NOMO-1 (cell line): ENCODE data around the gene KCNJ6.
A peak's percentile ranks its signal among the peaks of the same experiment; 100 is the strongest.
"Not testable (repeated sequence)": the region's sequence is repeated elsewhere in the genome, so short reads cannot be mapped to it uniquely, and the experiment has no call there.

Experiments used
- DNase-seq, 2 experiments: peaks; one replicate each; lab custom pipeline; 2025; ENCODE audit not compliant: unreplicated experiment in 2 of 2; lab: John Stamatoyannopoulos, UW

The KCNJ6 gene

DNA sequence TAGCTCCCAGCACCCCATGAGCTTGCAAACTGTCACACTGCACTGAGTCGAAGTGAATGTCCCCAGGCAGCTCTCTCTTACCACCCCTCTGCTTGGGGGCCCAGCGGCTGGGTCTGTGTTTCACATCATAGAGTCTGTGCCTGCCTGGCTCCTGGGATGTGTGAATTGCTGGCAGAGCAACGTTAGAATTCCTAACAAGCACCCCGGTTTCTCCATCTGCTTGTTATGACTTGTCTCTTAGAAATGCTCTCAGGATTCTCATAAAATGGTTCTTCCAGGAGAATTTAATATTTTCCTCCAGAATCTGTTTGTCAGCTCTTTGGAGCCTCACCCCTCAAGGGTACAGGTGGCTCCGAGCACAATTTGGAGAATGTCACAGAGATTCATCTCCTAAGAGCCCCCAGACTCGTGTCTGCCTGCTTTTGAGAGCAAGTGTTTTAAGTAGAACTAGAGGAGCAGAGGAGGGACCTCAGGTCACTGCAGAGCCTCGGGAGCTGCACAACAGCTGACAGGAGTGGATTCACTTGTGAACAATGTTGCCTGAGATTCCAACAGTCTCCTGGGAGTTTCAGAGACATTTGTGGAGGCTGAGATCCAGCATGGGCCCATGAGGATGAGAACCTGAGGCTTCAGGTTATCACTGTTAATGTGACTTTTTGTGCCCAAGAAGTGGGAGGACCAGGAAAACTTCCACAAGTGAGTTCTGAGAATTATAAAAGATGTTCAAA is 131.5 kb downstream of the KCNJ6 start:
- no peak for DNase-seq

GRCh38 chr21:37783016-37783415 is 133.2 kb downstream of the KCNJ6 start:
- no peak for DNase-seq

DNA sequence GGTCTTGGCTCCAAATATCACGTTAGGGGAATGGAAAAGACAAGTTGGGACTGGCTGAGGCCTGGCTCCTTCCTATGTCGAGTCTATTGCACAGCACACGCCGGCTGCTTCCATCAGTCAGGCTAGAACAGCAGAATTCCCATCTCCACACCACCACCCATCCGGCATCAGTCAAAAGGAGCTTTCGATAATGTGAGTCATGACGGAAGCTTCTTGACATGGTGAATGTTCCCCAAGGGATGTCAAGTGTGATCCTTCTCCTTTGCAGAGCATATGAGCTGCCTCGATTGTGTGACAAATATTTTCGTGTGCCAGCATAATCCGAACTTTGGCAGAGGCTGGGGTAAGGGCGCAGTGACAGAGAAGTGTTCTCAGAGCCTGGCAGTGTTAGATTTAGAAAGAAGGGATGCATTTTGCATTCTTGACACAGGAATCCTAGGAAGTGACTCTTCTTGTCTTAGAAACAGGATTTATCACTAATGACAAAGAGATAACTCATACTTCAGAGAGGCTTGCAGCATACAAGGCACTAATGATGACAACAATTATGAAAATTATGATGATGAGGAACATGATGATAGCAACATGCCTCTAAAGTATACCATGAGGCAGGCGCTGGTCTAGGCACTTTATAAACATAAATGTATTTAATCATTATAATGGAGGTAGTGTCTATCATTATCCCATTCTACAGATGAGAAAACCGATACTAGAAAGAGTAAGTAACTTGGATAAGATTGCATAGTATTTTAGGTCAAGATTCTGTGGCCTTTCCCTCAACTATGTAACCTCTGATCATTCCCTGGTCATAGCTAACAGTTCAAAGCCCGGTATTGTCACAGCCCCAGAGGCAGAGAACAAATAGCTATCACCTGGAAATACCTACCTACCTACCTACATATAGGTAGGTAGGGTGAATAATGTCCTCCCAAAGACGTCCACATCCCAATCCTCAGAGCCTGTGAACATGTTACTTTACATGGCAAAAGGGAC is 135.0 kb downstream of the KCNJ6 start:
- no peak for DNase-seq

DNA sequence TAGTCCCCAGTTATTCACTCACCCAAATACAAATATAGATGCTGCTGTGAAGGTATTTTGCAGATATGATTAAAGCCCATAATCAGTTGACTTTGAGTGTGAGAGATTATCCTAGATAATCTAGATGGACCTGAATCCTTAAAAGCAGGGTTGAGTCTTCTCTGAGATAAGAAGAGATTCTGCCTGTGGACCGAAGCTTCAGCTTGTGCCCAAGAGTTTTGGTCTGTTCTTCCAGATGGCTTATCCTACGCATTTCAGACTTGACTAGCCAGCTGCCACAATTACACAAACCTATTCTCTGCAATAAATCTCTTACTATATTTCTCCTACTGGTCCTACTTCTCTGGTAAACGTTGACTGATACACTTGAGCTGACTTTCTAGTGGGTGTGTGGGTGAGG is 145.1 kb downstream of the KCNJ6 start:
- no peak for DNase-seq

DNA sequence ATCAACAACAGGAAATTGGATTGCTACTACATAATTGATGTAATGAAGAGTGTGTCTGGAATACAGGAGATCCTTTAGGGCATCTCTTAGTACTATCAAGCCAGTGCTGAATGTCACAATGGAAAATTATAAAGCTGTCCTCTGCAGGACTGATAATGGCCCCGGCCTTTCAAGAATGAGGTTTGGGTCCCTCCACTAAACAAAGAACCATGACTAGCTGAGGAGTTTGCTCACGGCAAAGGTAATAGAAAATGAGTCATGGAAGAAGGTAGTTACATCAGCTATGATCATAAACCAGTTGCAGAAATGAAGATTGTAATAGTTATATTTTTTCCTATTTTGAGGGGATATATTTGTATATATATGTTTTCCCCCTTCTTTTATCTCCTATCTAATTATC is 145.8 kb downstream of the KCNJ6 start:
- DNase-seq, result no peak

DNA sequence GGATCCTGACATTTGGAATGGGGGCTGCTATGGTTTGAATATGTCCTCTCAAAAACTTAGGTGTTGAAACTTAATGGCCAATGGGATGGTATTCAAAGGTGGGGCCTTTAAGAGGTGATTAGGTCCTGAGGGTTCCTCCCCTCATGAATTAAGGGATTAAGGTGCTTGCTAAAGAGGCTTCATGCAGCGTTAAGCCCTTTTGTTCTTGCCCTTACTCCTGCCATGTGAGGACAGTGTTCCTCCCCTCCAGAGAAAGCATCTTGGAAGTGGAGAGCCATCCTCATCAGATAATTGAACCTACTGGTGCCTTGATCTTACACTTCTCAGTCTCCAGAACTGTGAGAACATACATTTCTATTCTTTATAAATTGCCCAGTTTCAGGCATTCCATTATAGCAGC is 146.6 kb downstream of the KCNJ6 start:
- no peak for DNase-seq

GRCh38 chr21:37767984-37768383 is 148.3 kb downstream of the KCNJ6 start:
- no peak for DNase-seq

GRCh38 chr21:37766129-37766528 is 150.1 kb downstream of the KCNJ6 start:
- no peak for DNase-seq

- DNase-seq, result no peak
Measured at GRCh38 chr21:37765221-37765900, 150.9 kb downstream of the KCNJ6 start.

DNA sequence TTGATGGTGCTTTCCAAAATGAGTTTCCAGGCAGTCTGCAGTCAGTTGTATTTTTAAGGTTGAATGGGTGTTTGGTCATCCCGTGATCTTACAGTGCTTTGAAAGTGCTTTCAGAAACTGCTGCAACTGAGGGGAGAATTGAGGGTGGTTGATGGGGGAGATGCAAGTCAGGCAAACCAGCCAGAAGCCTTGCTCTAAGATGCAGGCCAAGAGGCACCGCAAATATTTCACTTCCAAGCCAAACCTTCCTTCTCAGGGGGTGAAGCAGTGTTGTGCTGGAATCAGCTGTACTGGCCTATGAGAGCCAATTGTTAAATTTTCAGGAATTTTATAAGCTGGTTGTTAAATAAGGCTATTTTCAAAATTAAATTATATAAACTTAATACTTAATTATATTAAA is 151.6 kb downstream of the KCNJ6 start:
- no peak for DNase-seq

DNA sequence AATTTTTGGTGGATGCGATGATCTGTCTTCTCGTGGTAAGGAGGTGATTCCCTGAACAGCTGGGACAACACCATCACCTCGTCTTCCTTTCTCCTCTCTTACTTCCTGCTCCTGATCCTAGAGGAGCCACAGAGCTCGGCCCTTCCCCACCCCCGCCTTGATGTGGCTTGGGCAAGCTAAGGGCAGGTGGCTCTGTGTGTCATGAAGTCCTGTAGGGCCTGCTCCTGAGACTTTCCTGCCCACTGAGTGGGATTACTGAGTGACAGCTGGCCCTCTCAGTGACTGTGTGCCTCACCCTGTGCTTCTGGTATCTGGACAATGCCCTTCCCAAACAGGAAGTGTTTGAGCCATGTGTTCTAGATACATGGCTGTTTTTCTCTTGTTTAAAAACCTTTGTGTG is 153.0 kb downstream of the KCNJ6 start:
- no peak for DNase-seq

- no peak for DNase-seq
Measured at GRCh38 chr21:37762606-37763005, 153.7 kb downstream of the KCNJ6 start.

DNA sequence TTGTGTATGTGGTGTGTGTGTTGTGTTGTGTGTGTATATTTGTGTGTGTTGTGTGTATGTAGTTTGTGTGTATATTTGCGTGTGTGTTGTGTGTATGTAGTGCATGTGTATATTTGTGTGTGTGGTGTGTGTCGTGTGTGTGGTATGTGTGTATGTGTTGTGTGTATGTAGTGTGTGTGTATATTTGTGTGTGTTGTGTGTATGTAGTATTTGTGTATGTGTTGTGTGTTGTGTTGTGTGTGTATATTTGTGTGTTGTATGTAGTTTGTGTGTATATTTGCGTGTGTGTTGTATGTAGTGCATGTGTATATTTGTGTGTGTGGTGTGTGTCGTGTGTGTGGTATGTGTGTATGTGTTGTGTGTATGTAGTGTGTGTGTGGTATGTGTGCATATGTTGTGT is 154.9 kb downstream of the KCNJ6 start:
- not testable (repeated sequence) for DNase-seq

GRCh38 chr21:37759777-37760176 is 156.5 kb downstream of the KCNJ6 start:
- DNase-seq, result no peak

GRCh38 chr21:37758982-37759381 is 157.3 kb downstream of the KCNJ6 start:
- DNase-seq, result peak; percentile 36 to 51

GRCh38 chr21:37757606-37758376 is 158.5 kb downstream of the KCNJ6 start:
- no peak for DNase-seq

DNA sequence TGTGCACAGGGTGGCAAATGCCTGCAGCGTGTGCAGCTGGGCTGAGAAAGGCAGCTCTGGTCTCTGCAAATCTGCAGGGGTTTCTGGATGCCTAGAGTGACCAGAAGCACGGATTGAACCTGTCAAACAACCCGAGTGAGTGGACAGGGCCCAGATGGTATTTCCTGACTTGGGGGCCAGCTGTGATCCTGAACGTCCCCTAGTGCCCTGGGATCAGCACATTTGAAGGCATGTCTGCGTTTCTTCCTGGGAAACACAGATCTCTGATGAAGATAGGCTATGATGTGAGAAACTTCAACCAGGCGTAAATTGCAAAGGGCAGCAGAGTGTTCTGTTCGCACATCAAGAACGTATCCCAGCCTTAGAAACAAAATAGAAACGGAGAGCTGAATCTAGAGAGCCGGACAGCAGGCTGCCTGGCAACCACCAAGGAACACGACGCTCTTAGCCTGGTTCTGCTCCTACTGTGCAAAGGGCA is 163.1 kb downstream of the KCNJ6 start:
- no peak for DNase-seq

GRCh38 chr21:37751268-37751975 is 164.8 kb downstream of the KCNJ6 start:
- DNase-seq, result no peak

DNA sequence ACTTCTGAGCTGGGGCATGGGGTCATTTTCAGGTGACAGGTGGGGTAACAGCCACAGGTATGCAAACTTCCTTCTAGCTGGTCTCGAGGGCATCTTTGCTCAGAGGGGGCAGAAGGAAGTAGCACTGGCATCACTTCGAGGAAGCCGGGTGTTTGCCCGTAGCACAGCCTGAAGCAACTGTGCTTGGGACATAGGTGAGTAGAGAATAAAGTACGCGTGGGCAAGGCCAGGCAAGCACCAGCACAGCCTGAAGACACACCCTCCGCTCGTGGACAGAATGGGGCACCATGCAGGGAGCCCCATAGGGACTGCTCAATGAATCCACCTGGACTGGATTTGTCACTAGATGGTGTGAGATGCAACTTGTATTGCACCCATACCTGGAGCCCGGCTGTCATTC is 167.1 kb downstream of the KCNJ6 start:
- DNase-seq, result no peak

DNA sequence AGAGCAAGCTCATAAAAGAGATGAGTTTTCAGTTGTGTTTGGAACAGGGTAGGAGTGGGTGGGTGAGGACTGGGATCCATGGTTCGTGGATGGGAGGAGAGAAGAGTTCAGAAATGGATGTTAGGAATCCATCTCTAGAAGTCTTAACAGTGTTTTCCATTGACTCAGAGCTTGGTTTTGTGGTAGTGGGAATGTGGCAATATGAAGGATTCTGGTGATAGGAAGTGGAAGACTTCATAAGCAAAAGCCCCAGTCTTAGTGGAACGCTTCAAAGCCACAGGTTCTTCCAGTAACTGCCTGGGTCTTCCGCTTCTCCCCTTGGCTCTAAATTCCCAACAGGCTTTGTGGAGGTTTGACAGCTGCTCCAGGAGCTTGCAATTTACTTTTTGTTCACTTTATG is 167.9 kb downstream of the KCNJ6 start:
- no peak for DNase-seq
